SK-N-SH (cell line): ENCODE results near the gene NTM. TPM values are rescaled to one million over a fixed set of nuclear protein-coding genes. Genes with fewer than 3 reads are reported as not detected.
A peak's percentile ranks its signal among the peaks of the same experiment; 100 is the strongest.

ENCODE experiments used
- CTCF ChIA-PET: fragments of 300-600, 350-600 bp; formaldehyde crosslinking; extraction: SDS; loops from one replicate; lab custom pipeline; 2021; lab: Yijun Ruan, JAX
- POLR2A ChIA-PET: fragments of 350-600 bp; sonication (Branson Sonifier 250); formaldehyde crosslinking; extraction: SDS; loops from one replicate; lab custom pipeline; 2020; ENCODE audit warnings: antibody characterized with exemption, inconsistent platforms; lab: Yijun Ruan, JAX
- DNase-seq: peaks from one replicate; pipeline ENCODE4 v3.0.0; 2012
- H2AFZ ChIP-seq: fragments of 200-600 bp; sonication (generic); 2 replicates; pipeline ENCODE4 v1.8.1; 2016; ENCODE audit warnings: antibody characterized with exemption, mild to moderate bottlenecking, low read depth
- H3F3A ChIP-seq: fragments of 200-600 bp; sonication (generic); replicated peaks from 2 replicates; pipeline ENCODE3; 2016; ENCODE audit warnings: antibody characterized with exemption, mild to moderate bottlenecking; ENCODE audit not compliant: insufficient read depth
- H3K27ac ChIP-seq, 2 experiments: fragments of 200-500 bp in 1 of 2; fragments of 200-600 bp in 1 of 2; sonication (Bioruptor generic) in 1 of 2; sonication (generic), shearing (Covaris generic) in 1 of 2; 2 replicates each; pipeline versions ENCODE4 v1.5.1 to v1.6.1; 2014 to 2016; ENCODE audit warnings: low read depth in 2 of 2, inconsistent platforms in 1 of 2, low read length in 1 of 2, mild to moderate bottlenecking in 1 of 2, mixed read lengths in 1 of 2
- H3K27me3 ChIP-seq: fragments of 200-600 bp; sonication (generic), shearing (Covaris generic); 2 replicates; pipeline ENCODE4 v1.6.1; 2016; ENCODE audit warnings: mixed run types; ENCODE audit not compliant: insufficient read depth
- H3K36me3 ChIP-seq, 2 experiments: fragments of 200-500 bp in 1 of 2; fragments of 200-600 bp in 1 of 2; sonication (Bioruptor generic) in 1 of 2; sonication (generic) in 1 of 2; replicated peaks in 1 of 2; 2 replicates each; pipeline versions ENCODE3 to v1.5.1; 2014 to 2016; ENCODE audit warnings: low read length in 1 of 2, mild to moderate bottlenecking in 1 of 2; ENCODE audit not compliant: insufficient read depth in 2 of 2, control insufficient read depth in 1 of 2
- H3K4me1 ChIP-seq, 2 experiments: fragments of 200-500 bp in 1 of 2; fragments of 200-600 bp in 1 of 2; sonication (Bioruptor generic) in 1 of 2; sonication (generic), shearing (Covaris generic) in 1 of 2; 2 replicates each; pipeline versions ENCODE4 v1.5.1 to v1.6.1; 2014 to 2016; ENCODE audit warnings: low read depth in 1 of 2, low read length in 1 of 2, mixed run types in 1 of 2; ENCODE audit not compliant: insufficient read depth in 2 of 2, control insufficient read depth in 1 of 2
- H3K4me2 ChIP-seq: fragments of 200-600 bp; sonication (generic), shearing (Covaris generic); 2 replicates; pipeline ENCODE4 v1.6.1; 2017; ENCODE audit warnings: mixed run types
- H3K4me3 ChIP-seq, 2 experiments: fragments of 200-500 bp in 1 of 2; fragments of 200-600 bp in 1 of 2; sonication (Bioruptor generic) in 1 of 2; sonication (generic), shearing (Covaris generic) in 1 of 2; 2 replicates each; pipeline versions ENCODE4 v1.5.1 to v1.8.1; 2014 to 2016; ENCODE audit warnings: low read depth in 2 of 2, inconsistent platforms in 1 of 2, low read length in 1 of 2, mild to moderate bottlenecking in 1 of 2, mixed read lengths in 1 of 2, moderate library complexity in 1 of 2
- H3K79me2 ChIP-seq: fragments of 200-600 bp; sonication (generic); 2 replicates; pipeline ENCODE4 v1.8.1; 2017; ENCODE audit warnings: mild to moderate bottlenecking; ENCODE audit not compliant: insufficient read depth
- H3K9ac ChIP-seq: fragments of 200-600 bp; sonication (generic); 2 replicates; pipeline ENCODE4 v1.6.1; 2017; ENCODE audit warnings: mixed run types
- H3K9me2 ChIP-seq: fragments of 200-600 bp; sonication (generic); 2 replicates; pipeline ENCODE4 v1.6.1; 2017; ENCODE audit warnings: mixed run types
- H3K9me3 ChIP-seq: fragments of 200-600 bp; sonication (generic); 2 replicates; pipeline ENCODE4 v1.6.1; 2017; ENCODE audit warnings: mixed run types, mild to moderate bottlenecking, moderate library complexity
- H4K20me1 ChIP-seq: fragments of 200-600 bp; sonication (generic); 2 replicates; pipeline ENCODE4 v1.6.1; 2017; ENCODE audit warnings: mild to moderate bottlenecking, mixed run types; ENCODE audit not compliant: insufficient read depth
- CHD2 ChIP-seq: fragments of 150-350 bp; IDR thresholded peaks from 2 replicates; pipeline ENCODE4 v1.6.1; 2018; ENCODE audit warnings: low read length; ENCODE audit not compliant: partially characterized antibody
- CTCF ChIP-seq: fragments of 200-600 bp; sonication (generic); IDR thresholded peaks from 2 replicates; pipeline ENCODE4 v1.6.1; 2017; ENCODE audit warnings: antibody characterized with exemption, mild to moderate bottlenecking, moderate library complexity
- GABPA ChIP-seq: IDR thresholded peaks from 2 replicates; pipeline ENCODE4 v1.4.0; 2012; ENCODE audit warnings: low read depth, mild to moderate bottlenecking
- GATA2 ChIP-seq: sonication (generic); formaldehyde crosslinking; IDR thresholded peaks from 2 replicates; pipeline ENCODE4 v1.5.0; 2020; ENCODE audit warnings: mild to moderate bottlenecking, missing genetic modification reagents
- JUND ChIP-seq: IDR thresholded peaks from 2 replicates; pipeline ENCODE4 v1.4.0; 2012
- MXI1 ChIP-seq: IDR thresholded peaks from 2 replicates; pipeline ENCODE4 v1.6.1; 2012; ENCODE audit warnings: mild to moderate bottlenecking, low read depth, low read length, improper control_type of control experiment
- REST ChIP-seq: IDR thresholded peaks from 2 replicates; pipeline ENCODE4 v1.6.1; 2012; ENCODE audit warnings: mild to moderate bottlenecking, low read depth, low read length, moderate library complexity
- ZBTB33 ChIP-seq: IDR thresholded peaks from 2 replicates; pipeline ENCODE4 v1.4.0; 2012; ENCODE audit warnings: low read depth, borderline replicate concordance
- WGBS: methylation state at CpG from one replicate; pipeline ENCODE4 v1.1.6; 2017; ENCODE audit warnings: low lambda C conversion rate; 5-methylcytosine and 5-hydroxymethylcytosine counted together
- polyA plus RNA-seq, 3 experiments: library from polyadenylated mRNA; depleted of rRNA; stranded (reverse); fragments of >200 nt; gene quantifications; 2 replicates each; pipeline ENCODE4 v1.2.3, GENCODE V29; 2012

NTM gene
- polyA plus RNA-seq, 1 of the 3 experiments (the other 2 are of a cell fraction) = 20.0 TPM

- peak; percentile 46 for DNase-seq
- Histone ChIP-seq H3K4me3 (no peak overlapping the region), H3K36me3 (no peaks in the 10 kb centered on the region), H3K9ac (no peak overlapping the region), H3K27ac (peak overlapping the region in 1 of 2 experiments; percentile 16; a peak in 1 of 4 replicates), H3K27me3 (no peaks in the 10 kb centered on the region), H3K9me2 (no peaks in the 10 kb centered on the region), H3F3A (no peaks in the 10 kb centered on the region), H3K4me2 (no peak overlapping the region), H3K4me1 (peaks cover 0 to 8% of the 10 kb centered on the region in 2 experiments; a peak in 1 of 4 replicates), H3K79me2 (no peaks in the 10 kb centered on the region), H3K9me3 (no peaks in the 10 kb centered on the region), H2AFZ (no peak overlapping the region), H4K20me1 (no peaks in the 10 kb centered on the region)
- ChIA-PET POLR2A (no interaction called here), CTCF (interaction anchor here (0.7 kb wide), 1 partner anchor 44 kb away, joined by 3 read pairs; no protein-coding TSS in a partner anchor)
- 0% methylated on average over 2 of the region's 11 CpGs for WGBS
- TF ChIP-seq GATA2 (CRISPR knock-in tag) = peak; percentile 44; the same call in 1 of the 2 replicates
- no peak for TF ChIP-seq JUND
Observed at GRCh38 chr11:131430473-131431208, 60.2 kb downstream of the NTM start.

- DNase-seq = peak; percentile 61
- Histone ChIP-seq H3K9ac (no peak overlapping the region), H3K27me3 (no peaks in the 10 kb centered on the region), H3K9me3 (no peaks in the 10 kb centered on the region), H2AFZ (no peak overlapping the region), H3F3A (no peaks in the 10 kb centered on the region), H3K4me3 (no peak overlapping the region), H3K79me2 (no peaks in the 10 kb centered on the region), H3K4me1 (no peaks in the 10 kb centered on the region; a peak in 1 of 4 replicates), H4K20me1 (no peaks in the 10 kb centered on the region), H3K27ac (peak overlapping the region in 1 of 2 experiments; percentile 43; a peak in 1 of 4 replicates), H3K9me2 (no peaks in the 10 kb centered on the region), H3K4me2 (no peak overlapping the region), H3K36me3 (no peaks in the 10 kb centered on the region)
- TF ChIP-seq REST (no peak), MXI1 (no peak), GATA2 (CRISPR knock-in tag) (peak; percentile 72), ZBTB33 (no peak), GABPA (no peak), CTCF (no peak), CHD2 (no peak)
- WGBS = 20% methylated on average over 5 of the region's 5 CpGs
- CTCF ChIA-PET = no interaction called here
- POLR2A ChIA-PET = no interaction called here
Observed at GRCh38 chr11:131441051-131441810, 70.8 kb downstream of the NTM start.
